SJSA1 (cell line): ENCODE data around the gene GPR21. TPM values are rescaled to one million over a fixed set of nuclear protein-coding genes. Genes with fewer than 3 reads are reported as not detected.

Source experiments
- DNase-seq, 2 experiments: peaks; one replicate each; pipeline ENCODE4 v3.0.0-alpha.2; 2015 to 2020; ENCODE audit warnings: low spot score in 2 of 2, low read depth in 1 of 2
- H3K27ac ChIP-seq: fragments of 250-450 bp; sonication (Bioruptor Pico); 2 replicates; pipeline ENCODE4 v1.5.1; 2020; ENCODE audit warnings: mild to moderate bottlenecking, moderate library complexity
- H3K27me3 ChIP-seq: fragments of 250-450 bp; sonication (Bioruptor Pico); replicated peaks from 2 replicates; pipeline ENCODE4 v1.5.1; 2020; ENCODE audit warnings: mild to moderate bottlenecking, moderate library complexity
- H3K36me3 ChIP-seq: fragments of 250-450 bp; sonication (Bioruptor Pico); 2 replicates; pipeline ENCODE4 v1.5.1; 2020; ENCODE audit warnings: mild to moderate bottlenecking
- H3K4me1 ChIP-seq: fragments of 250-450 bp; sonication (Bioruptor Pico); replicated peaks from 2 replicates; pipeline ENCODE4 v1.6.1; 2021; ENCODE audit warnings: mild to moderate bottlenecking
- H3K4me3 ChIP-seq: fragments of 250-450 bp; sonication (Bioruptor Pico); 2 replicates; pipeline ENCODE4 v1.5.1; 2020; ENCODE audit warnings: mild to moderate bottlenecking
- H3K9me3 ChIP-seq: fragments of 250-450 bp; sonication (Bioruptor Pico); replicated peaks from 2 replicates; pipeline ENCODE4 v1.5.1; 2020; ENCODE audit warnings: mild to moderate bottlenecking
- total RNA-seq: library from RNA; depleted of rRNA; stranded (reverse); fragments of >200 nt; shearing (Covaris generic); gene quantifications from 2 replicates; pipeline ENCODE4 v1.2.3, GENCODE V29; 2014; rRNA removed

Gene GPR21
- total RNA-seq = not detected in 2 replicates

DNA sequence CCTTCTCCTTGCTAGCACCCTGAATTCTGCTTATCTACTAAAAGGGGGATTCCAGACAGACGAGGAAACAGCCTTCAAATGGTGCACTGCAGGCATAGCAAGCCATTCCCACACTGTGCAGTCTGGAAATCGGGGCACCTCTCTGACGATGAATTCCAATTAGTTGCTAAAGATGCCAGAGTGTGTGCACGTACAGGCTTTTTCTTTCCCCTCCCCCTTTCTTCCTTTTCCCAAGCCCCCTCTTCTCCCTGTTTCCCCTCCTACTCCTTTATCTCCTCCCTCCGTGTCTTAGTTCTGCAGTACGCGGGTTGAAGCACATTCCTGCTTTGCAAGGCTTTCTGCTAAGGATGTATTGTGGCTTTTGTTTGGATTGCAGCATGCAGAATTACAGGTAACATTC is at the start of gene GPR21:
GPR21 (plus strand) TSS at position 316 of the 400 bp plus-strand sequence. CDS start 900 bp downstream, outside the sequence.
- no peaks in the 10 kb centered on the region for H3K36me3 ChIP-seq
- DNase-seq = no peak
- H3K4me1 ChIP-seq = peaks cover 23% of the 10 kb centered on the region
- no peaks in the 10 kb centered on the region for H3K27me3 ChIP-seq
- H3K4me3 ChIP-seq = no peak within 1 kb of the TSS
- H3K9me3 ChIP-seq = no peaks in the 10 kb centered on the region
- no peak within 1 kb of the TSS for H3K27ac ChIP-seq

DNA sequence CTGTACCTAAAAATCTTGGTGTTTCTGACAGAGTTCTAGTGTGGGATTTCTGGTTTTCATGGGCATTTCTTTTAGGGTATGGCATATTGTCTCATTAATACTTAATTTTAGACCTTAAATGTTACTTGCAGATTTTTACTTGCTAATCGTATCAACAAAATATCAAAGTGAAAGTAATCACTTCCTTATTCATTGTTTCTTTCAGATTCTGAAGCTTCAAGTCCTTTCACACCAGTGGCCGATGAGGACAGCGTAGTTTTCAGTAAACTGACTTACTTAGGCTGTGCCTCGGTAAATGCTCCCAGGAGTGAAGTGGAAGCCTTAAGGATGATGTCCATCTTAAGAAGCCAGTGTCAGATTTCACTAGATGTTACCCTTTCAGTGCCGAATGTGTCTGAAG is 47.5 kb upstream of the GPR21 start:
- Histone ChIP-seq H3K4me3 (no peak overlapping the region), H3K4me1 (no peaks in the 10 kb centered on the region), H3K27ac (no peak overlapping the region), H3K27me3 (no peaks in the 10 kb centered on the region), H3K36me3 (peaks cover 22% of the 10 kb centered on the region), H3K9me3 (no peaks in the 10 kb centered on the region)
- no peak for DNase-seq

GRCh38 chr9:122988141-122988540 is 45.3 kb upstream of the GPR21 start:
- no peaks in the 10 kb centered on the region for H3K9me3 ChIP-seq
- no peak for DNase-seq
- H3K27me3 ChIP-seq = no peaks in the 10 kb centered on the region
- peaks cover 26% of the 10 kb centered on the region for H3K36me3 ChIP-seq
- H3K4me1 ChIP-seq = no peaks in the 10 kb centered on the region
- H3K27ac ChIP-seq = no peak overlapping the region
- H3K4me3 ChIP-seq = no peak overlapping the region

- Histone ChIP-seq H3K36me3 (peaks cover 26% of the 10 kb centered on the region), H3K27ac (no peak overlapping the region), H3K4me1 (no peaks in the 10 kb centered on the region), H3K9me3 (no peaks in the 10 kb centered on the region), H3K4me3 (no peak overlapping the region), H3K27me3 (no peaks in the 10 kb centered on the region)
- no peak for DNase-seq
Observed at GRCh38 chr9:122988920-122989621, 44.4 kb upstream of the GPR21 start.

GRCh38 chr9:122991370-122991830 is 42.1 kb upstream of the GPR21 start:
- Histone ChIP-seq H3K27me3 (no peaks in the 10 kb centered on the region), H3K36me3 (peaks cover 20% of the 10 kb centered on the region), H3K4me1 (no peaks in the 10 kb centered on the region), H3K27ac (peak overlapping the region; percentile 53), H3K4me3 (no peak overlapping the region), H3K9me3 (no peaks in the 10 kb centered on the region)
- peak; percentile 77 to 78 for DNase-seq

DNA sequence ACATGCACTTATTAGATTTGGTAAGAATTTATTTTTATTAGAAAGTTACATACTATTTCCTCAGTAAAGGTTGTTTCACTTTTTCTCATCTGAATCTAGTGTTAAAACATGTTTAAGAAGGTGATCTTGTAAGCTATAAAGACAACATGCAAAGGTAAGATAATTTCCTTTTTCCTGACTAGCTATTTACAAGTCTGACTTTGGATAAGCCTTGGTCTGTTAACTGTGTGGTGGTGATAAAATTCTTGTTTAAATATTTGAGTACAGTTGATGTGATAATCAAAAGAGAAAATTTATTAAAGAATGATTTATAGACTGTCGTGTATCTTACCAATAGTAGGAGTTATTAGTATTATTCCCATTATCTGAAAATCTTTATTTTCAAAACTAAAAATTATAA is 36.9 kb upstream of the GPR21 start:
- Histone ChIP-seq H3K4me3 (no peak overlapping the region), H3K27ac (no peak overlapping the region), H3K36me3 (peaks cover 26% of the 10 kb centered on the region), H3K4me1 (peaks cover 8% of the 10 kb centered on the region; the same call in 1 of the 2 replicates), H3K27me3 (no peaks in the 10 kb centered on the region), H3K9me3 (no peaks in the 10 kb centered on the region)
- no peak for DNase-seq

- peaks cover 24% of the 10 kb centered on the region for H3K36me3 ChIP-seq
- H3K4me3 ChIP-seq = no peak overlapping the region
- H3K27ac ChIP-seq = no peak overlapping the region
- peaks cover 16% of the 10 kb centered on the region for H3K4me1 ChIP-seq
- no peaks in the 10 kb centered on the region for H3K27me3 ChIP-seq
- no peak for DNase-seq
- no peaks in the 10 kb centered on the region for H3K9me3 ChIP-seq
Observed at GRCh38 chr9:122998448-122998847, 35.0 kb upstream of the GPR21 start.

- no peak overlapping the region for H3K4me3 ChIP-seq
- peaks cover 26% of the 10 kb centered on the region for H3K4me1 ChIP-seq
- peaks cover 26% of the 10 kb centered on the region for H3K36me3 ChIP-seq
- H3K27ac ChIP-seq = no peak overlapping the region
- DNase-seq = no peak
- H3K9me3 ChIP-seq = no peaks in the 10 kb centered on the region
- H3K27me3 ChIP-seq = no peaks in the 10 kb centered on the region
Observed at GRCh38 chr9:123000371-123001068, 32.9 kb upstream of the GPR21 start.

GRCh38 chr9:123002754-123003153 is 30.7 kb upstream of the GPR21 start:
- peaks cover 26% of the 10 kb centered on the region for H3K4me1 ChIP-seq
- peak in 1 of 2 experiments; percentile 43 for DNase-seq
- H3K36me3 ChIP-seq = peaks cover 15% of the 10 kb centered on the region
- H3K27me3 ChIP-seq = no peaks in the 10 kb centered on the region
- no peaks in the 10 kb centered on the region for H3K9me3 ChIP-seq
- no peak overlapping the region for H3K4me3 ChIP-seq
- H3K27ac ChIP-seq = peak overlapping the region; percentile 57

- DNase-seq = no peak
- H3K27me3 ChIP-seq = no peaks in the 10 kb centered on the region
- H3K4me3 ChIP-seq = no peak overlapping the region
- H3K36me3 ChIP-seq = peaks cover 17% of the 10 kb centered on the region
- no peaks in the 10 kb centered on the region for H3K9me3 ChIP-seq
- H3K27ac ChIP-seq = peak overlapping the region; percentile 57
- H3K4me1 ChIP-seq = peaks cover 26% of the 10 kb centered on the region
Observed at GRCh38 chr9:123003466-123003865, 30.0 kb upstream of the GPR21 start.

GRCh38 chr9:123005964-123006363 is 27.5 kb upstream of the GPR21 start:
- Histone ChIP-seq H3K4me1 (peaks cover 31% of the 10 kb centered on the region), H3K36me3 (peaks cover 23% of the 10 kb centered on the region), H3K9me3 (no peaks in the 10 kb centered on the region), H3K27me3 (no peaks in the 10 kb centered on the region), H3K4me3 (no peak overlapping the region), H3K27ac (no peak overlapping the region)
- DNase-seq = no peak

GRCh38 chr9:123007269-123007668 is 26.2 kb upstream of the GPR21 start:
- H3K36me3 ChIP-seq = peaks cover 29% of the 10 kb centered on the region
- DNase-seq = no peak
- no peaks in the 10 kb centered on the region for H3K9me3 ChIP-seq
- H3K27ac ChIP-seq = no peak overlapping the region
- no peaks in the 10 kb centered on the region for H3K27me3 ChIP-seq
- H3K4me1 ChIP-seq = peaks cover 31% of the 10 kb centered on the region
- H3K4me3 ChIP-seq = no peak overlapping the region

- no peak for DNase-seq
- Histone ChIP-seq H3K4me1 (peaks cover 18% of the 10 kb centered on the region), H3K4me3 (no peak overlapping the region)
Observed at GRCh38 chr9:123008909-123009308, 24.6 kb upstream of the GPR21 start.

GRCh38 chr9:123011380-123011779 is 22.1 kb upstream of the GPR21 start:
- no peak overlapping the region for H3K4me3 ChIP-seq
- peaks cover 55% of the 10 kb centered on the region for H3K36me3 ChIP-seq
- no peaks in the 10 kb centered on the region for H3K9me3 ChIP-seq
- H3K4me1 ChIP-seq = peaks cover 13% of the 10 kb centered on the region
- H3K27ac ChIP-seq = no peak overlapping the region
- no peak for DNase-seq
- no peaks in the 10 kb centered on the region for H3K27me3 ChIP-seq

More at GRCh38 chr9:123008909-123009308, 24.6 kb upstream of the GPR21 start:
- Histone ChIP-seq H3K36me3 (peaks cover 43% of the 10 kb centered on the region), H3K27me3 (no peaks in the 10 kb centered on the region), H3K9me3 (no peaks in the 10 kb centered on the region), H3K27ac (no peak overlapping the region)
